ENCODE measurements around the gene AMZ1. TPM values are rescaled to one million over a fixed set of nuclear protein-coding genes. Genes with fewer than 3 reads are reported as not detected.

AMZ1 gene
- total and polyA plus RNA-seq, 11 donors: 0.01 to 0.48 (median 0.05) TPM; not detected in 6

DNA sequence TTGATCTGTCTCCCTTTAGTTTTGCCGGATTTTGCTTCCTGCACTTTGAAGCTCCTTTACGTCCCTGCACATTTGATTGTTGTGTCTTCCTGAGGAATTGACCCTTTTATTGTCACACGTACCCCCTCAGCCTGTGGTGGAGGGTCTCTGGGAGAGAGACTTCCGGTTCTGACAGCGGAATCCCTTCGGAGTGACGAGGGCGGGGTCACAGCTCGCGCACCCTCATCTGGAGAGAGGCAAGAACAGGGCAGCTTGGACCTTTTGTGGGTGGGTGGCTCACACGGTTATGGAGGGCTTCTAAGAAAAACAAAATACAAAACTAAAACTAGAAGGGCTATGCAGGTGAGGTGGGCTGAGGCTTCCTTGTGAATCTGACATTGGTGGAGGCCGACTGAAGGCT, 26.0 kb downstream of the AMZ1 start:
- Histone ChIP-seq H3K27me3 (no peaks in the 10 kb centered on the region), H3K4me1 (peaks cover 0 to 69% (median 40%) of the 10 kb centered on the region in 12 donors), H3K27ac (peak overlapping the region in 1 of 12 donors; percentile 15), H3K36me3 (peaks cover 0 to 16% (median 0%) of the 10 kb centered on the region in 9 donors), H3K9me3 (peaks cover 0 to 7% (median 0%) of the 10 kb centered on the region in 12 donors), H3K4me3 (no peak overlapping the region)
- TF ChIP-seq POLR2A (IDR thresholded peaks at IDR 0.05): no peak
- TF ChIP-seq, protein P1, sequence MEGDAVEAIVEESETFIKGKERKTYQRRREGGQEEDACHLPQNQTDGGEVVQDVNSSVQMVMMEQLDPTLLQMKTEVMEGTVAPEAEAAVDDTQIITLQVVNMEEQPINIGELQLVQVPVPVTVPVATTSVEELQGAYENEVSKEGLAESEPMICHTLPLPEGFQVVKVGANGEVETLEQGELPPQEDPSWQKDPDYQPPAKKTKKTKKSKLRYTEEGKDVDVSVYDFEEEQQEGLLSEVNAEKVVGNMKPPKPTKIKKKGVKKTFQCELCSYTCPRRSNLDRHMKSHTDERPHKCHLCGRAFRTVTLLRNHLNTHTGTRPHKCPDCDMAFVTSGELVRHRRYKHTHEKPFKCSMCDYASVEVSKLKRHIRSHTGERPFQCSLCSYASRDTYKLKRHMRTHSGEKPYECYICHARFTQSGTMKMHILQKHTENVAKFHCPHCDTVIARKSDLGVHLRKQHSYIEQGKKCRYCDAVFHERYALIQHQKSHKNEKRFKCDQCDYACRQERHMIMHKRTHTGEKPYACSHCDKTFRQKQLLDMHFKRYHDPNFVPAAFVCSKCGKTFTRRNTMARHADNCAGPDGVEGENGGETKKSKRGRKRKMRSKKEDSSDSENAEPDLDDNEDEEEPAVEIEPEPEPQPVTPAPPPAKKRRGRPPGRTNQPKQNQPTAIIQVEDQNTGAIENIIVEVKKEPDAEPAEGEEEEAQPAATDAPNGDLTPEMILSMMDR (IDR thresholded peaks at IDR 0.05): no peak
- intact Hi-C loops (cut with DNase I): no loop called here
- ATAC-seq: no peak
- WGBS, 4 donors: 65 to 85% (median 74%) methylated on average over 12 of the region's 12 CpGs
- DNase-seq: peak in 1 of 5 donors; percentile 16

DNA sequence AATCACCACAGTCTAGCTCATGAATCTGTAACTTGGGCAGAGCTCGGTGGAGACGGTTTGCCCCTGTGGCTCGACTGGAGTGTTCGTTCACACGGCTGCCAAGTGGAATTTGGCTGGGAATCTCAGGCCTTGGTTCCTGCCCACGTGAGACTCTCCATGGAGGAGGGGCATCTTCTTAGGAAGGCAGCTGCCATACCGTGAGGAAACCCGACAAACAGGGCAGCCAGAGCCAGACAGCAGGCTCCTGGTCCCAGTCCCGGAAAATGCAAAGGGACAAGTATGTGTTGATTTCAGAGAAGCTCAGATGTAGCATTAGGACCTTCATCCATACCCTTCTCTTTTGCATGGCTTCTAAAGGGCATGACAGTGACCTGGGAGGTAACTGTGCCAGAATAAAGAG, 26.6 kb downstream of the AMZ1 start:
- peaks cover 0 to 16% (median 0%) of the 10 kb centered on the region in 9 donors for H3K36me3 ChIP-seq
- H3K27me3 ChIP-seq: no peaks in the 10 kb centered on the region
- TF ChIP-seq, protein P1 (IDR thresholded peaks at IDR 0.05): no peak
- TF ChIP-seq POLR2A (IDR thresholded peaks at IDR 0.05): no peak
- DNase-seq (peak in 1 of 5 donors; percentile 19), ATAC-seq (no peak)
- intact Hi-C loops (cut with DNase I): no loop called here
- peaks cover 0 to 67% (median 39%) of the 10 kb centered on the region in 12 donors for H3K4me1 ChIP-seq
- H3K27ac ChIP-seq: no peak overlapping the region
- 87 to 92% (median 89%) methylated on average over 9 of the region's 9 CpGs for WGBS, 4 donors
- H3K4me3 ChIP-seq: no peak overlapping the region
- H3K9me3 ChIP-seq: peaks cover 0 to 7% (median 0%) of the 10 kb centered on the region in 12 donors

DNA sequence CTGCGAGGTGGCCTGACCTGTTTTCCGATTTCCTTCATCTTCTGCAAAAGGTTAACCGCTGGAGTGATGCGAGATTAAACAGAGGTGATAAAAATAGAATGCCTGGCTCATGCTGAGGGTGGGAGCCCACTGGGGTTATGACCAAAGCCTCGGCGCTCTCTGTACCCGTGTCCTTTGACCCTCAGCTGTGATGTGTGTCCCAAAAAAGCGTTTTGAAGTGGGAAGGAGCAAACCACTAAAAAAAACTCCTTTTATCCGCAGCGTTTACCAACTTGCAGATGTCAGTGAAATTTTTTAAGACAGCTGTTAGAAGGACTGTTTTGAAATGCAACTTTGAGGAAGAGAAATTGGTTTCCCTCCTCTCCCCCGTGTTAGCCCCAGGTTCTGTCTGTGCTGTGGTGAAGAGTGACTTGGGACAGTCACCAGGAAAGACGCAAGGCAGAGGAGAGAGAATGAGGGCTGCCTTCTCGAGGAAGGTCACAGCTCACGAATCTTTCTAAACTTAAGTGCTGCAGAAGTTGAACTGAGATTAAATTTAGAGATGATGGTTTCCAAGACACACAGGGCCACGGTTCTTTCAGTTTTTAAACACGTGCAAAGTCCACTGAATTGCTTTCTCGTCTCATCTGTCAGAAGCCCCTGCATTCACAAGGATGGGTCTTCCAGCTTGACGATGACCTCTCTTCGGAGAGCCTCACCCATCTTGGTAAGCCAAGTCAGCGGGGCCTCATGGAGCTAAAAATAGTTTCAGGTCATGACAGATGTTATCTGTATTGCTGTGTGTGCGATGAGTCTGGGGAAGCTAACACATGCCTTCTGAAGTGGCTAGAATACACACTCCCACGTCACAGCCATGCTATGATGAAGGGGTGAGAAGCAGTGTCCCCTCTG, 27.6 kb downstream of the AMZ1 start:
- H3K9me3 ChIP-seq: peaks cover 0 to 7% (median 0%) of the 10 kb centered on the region in 12 donors
- peaks cover 0 to 58% (median 36%) of the 10 kb centered on the region in 12 donors for H3K4me1 ChIP-seq
- TF ChIP-seq, protein P1 (IDR thresholded peaks at IDR 0.05): no peak
- TF ChIP-seq POLR2A (IDR thresholded peaks at IDR 0.05): no peak
- peaks cover 0 to 24% (median 5%) of the 10 kb centered on the region in 9 donors for H3K36me3 ChIP-seq
- 49 to 64% (median 62%) methylated on average over 22 of the region's 22 CpGs for WGBS, 4 donors
- peak overlapping the region in 3 of 12 donors; percentile 26 to 54 (median 34) for H3K27ac ChIP-seq
- H3K4me3 ChIP-seq: no peak overlapping the region
- DNase-seq (no peak), ATAC-seq (peak in 2 of 4 donors; percentile 9 to 19)
- H3K27me3 ChIP-seq: no peaks in the 10 kb centered on the region
- intact Hi-C loops (cut with DNase I): no loop called here

DNA sequence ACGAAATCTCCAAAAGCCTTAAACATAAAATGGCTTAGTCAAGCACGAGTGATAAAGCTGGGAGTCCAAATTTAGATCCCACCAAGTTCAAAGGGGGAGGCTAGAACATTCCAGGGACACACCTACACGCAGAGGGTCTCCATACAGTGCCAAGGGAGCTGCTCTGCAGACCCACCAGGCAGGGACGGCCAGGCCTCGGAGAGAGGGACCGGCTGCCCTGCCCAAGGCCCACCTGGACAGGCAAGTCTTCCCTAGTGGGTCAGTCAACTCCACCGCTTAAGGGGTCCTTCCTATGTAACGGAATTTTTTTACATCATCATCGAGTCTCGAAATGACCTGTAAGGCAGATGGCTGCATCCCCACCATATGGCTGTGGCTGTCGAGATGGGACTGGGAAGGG, 28.5 kb downstream of the AMZ1 start:
- H3K9me3 ChIP-seq: peaks cover 0 to 7% (median 0%) of the 10 kb centered on the region in 12 donors
- peaks cover 0 to 28% (median 11%) of the 10 kb centered on the region in 9 donors for H3K36me3 ChIP-seq
- whole genome bisulfite sequencing, 4 donors: 84 to 93% (median 89%) methylated on average over 7 to 11 of the region's 11 CpGs
- H3K27ac ChIP-seq: peak overlapping the region in 1 of 12 donors; percentile 26
- H3K4me1 ChIP-seq: peaks cover 0 to 57% (median 36%) of the 10 kb centered on the region in 12 donors
- DNase-seq: no peak
- intact Hi-C loops (cut with DNase I): no loop called here
- no peaks in the 10 kb centered on the region for H3K27me3 ChIP-seq
- no peak overlapping the region for H3K4me3 ChIP-seq
- ATAC-seq: no peak
- TF ChIP-seq, protein P1 (IDR thresholded peaks at IDR 0.05): no peak
- TF ChIP-seq POLR2A (IDR thresholded peaks at IDR 0.05): no peak
